Activated T-helper 9 cell treated with anti-CD3 and anti-CD28 coated beads, Interleukin-2, amount 50 U/mL, for 16 hours (primary cell): ENCODE data around the gene SHB.

ENCODE experiments used
- DNase-seq: peaks from one replicate; pipeline ENCODE4 v3.0.0-alpha.2; 2020; ENCODE audit warnings: low read depth

Gene SHB

DNA sequence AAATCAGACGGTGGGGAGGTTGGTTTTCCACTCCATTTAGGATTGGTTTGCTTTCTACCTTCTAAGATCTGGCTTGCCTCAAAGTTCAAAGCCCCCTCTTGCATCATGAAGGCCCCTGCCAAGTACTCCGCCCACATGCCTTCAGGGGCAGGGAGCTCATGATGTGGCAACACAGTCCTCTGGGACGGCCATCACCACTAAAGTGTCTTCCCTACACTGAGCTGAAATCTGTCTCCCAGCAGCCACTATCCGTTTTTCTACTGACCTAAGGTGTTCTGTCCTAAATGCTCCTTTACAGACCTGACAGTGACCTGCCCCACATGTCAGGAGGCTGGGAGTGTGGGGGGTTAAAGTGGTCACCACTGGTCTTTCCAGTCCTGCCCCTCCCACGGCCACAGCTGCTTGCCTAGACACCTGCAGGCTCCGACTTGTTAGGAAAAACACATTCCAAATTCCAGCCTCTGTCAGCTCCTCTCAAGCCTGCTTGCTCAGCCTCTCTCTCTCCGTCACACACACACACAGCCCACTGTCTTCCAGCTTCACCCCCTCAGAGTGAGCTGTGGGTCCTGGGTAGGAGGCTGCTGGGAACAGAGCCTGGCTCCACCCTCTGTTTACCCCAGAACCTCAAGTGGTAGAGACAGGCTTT, 44.9 kb downstream of the SHB start:
- no peak for DNase-seq

DNA sequence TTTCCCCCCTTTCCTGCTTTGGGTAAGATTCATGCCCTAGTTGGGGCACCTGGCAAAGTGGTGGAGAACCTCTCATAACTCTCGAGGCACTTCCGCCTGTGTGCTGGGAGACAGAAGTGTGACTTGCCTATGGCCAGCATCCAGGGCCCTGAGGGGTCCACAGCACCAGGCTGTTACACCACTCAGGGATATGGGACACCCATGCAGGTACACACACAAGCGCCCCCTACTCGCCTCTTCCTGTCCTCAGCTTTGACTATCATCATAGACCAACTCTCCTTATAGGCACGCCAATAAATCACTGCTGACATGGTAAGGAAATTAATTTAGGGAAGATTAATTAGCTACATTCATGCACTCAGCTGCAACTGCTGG, 45.4 kb downstream of the SHB start:
- DNase-seq = no peak

DNA sequence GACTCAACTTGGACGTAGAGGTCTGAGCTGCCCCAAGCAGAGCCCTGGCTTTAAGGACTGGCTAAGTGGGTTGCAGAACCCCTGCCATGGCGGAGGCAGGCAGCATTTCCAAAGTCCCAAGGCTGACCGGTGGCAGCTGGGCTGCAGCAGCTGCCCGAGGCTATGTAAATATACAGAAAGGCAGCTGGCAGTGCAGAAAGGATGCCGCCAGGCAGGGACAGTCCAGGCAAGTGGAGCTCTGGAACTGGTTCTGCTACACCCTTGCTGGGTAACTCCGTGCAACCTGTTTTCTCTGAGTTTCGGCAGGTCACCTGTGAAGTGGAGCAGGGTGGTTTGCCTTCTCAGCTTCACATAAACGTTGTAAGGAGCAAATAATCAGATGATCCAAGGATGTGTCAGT, 46.0 kb downstream of the SHB start:
- no peak for DNase-seq

DNA sequence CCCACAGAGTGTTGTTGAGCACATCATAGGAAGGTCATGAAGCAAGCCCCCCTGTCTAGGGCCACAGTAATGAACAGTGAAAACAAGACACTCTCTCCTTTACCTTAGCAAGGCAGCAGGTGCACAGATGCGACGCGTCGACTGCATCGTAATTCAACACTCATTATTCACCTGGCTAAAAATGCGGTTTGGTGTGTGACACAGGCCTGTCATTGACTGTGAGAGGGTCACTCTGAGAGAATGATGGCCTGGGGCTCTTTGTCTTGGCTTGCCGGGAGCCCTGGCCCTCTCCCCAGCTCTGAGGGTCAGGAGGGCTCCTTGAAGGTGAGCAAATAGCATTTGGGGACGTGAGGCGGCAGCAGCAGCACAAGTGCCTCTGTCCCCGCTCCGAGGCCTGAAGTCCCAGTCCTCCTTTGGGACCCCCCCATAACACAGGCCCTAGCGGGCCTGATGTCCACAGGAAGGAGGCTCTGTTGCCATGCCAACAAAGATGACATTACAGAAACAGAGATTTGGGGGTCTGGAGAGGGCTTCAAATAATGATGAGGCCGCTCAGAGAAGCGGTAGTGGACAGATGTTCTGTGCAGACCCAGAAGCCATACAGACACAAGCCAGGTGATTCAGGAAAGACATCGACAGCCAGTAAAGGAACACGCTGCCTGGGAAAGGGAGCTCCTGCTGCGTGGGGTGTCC, 46.7 kb downstream of the SHB start:
- DNase-seq = no peak

DNA sequence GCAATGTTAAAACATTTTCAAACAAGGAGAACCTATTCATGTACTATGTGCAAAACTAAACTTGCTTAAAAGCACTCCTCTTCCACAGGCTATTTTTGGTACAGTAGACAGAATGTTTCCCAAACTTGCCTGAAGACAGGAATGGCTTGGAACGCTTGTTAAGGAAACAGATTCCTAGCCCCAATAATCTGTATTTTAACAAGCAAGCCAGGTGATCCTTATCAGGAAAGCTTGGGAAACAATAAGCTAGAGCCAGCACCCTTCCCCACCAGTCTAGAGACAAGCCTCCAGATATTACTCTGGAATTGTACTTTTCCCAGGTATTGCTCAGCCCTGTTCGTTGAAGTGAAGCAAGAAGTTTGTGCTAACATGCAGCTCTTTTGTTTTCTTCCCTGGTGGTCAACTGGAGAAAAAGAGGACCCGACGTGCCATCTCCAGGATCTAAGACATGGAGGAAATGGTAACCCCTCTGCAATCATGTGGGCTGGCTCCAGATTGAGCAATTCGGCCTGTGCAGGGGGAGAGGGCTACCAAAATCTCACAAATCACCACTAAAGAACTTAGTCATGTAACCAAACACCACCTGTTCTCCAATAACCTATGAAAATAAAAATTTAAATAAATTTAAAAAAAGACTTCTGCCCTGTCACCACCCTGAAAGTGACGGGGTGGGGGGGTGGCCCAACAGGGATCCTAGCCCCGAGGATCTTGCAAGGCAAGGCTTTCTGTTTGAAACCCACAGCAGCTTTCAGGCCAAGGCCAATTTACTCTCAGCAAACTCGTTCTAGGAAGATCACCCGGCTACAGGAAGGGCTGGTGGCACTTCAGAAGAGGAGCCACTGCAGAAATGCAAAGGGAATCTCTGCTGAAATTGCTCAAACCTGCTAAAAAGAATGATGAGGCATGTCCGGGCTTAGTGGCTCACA, 48.6 kb downstream of the SHB start:
- DNase-seq = no peak

DNA sequence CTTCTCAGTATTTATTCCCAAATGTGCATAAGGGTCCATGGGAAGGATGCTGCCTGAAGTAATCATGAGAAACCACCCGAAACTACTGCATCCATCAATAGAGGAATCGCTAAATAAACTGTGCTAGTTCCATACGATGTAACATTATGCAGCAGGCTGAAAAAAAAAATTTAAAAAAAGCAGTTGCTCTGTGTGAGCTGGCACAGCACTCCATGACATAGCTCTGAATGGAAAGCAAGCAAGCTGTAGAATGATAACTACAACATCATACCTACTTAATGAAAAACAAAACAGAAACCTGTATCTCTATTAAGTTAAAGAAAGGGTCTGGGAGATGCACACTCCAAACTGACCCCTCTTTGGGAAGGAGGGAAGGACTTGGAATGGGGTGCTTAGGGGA, 49.3 kb downstream of the SHB start:
- no peak for DNase-seq

DNA sequence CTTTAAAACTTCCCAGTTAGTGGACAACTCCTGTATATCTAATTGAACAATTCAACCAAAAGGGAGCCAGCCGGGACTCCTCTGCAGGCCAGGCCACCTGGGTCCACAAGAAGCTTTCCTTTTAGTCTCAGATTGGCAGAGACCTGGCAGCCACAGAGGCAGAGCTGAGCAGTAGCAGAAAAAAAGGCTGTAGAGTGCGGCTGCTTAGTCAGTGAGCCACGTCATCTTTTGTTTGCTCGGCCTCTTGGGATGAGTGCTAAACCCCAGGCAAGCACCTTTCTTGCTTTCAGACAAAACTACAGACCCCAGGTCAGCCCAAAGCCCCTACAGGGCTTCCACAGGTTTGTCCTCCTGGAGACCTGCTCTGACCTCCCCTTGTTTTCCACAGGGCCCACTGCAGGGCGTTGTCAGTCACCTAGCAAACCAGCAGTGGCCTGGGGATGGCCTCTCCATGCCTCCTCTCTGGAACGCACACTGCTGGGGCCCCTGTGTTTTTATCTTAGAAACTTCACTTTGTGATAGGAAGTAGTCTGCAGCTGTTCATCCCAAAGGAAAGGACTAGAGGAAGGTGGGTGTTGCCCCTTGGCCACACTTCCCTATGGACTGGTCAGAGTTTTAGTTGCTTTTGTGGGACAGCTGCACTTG, 49.9 kb downstream of the SHB start:
- no peak for DNase-seq

DNA sequence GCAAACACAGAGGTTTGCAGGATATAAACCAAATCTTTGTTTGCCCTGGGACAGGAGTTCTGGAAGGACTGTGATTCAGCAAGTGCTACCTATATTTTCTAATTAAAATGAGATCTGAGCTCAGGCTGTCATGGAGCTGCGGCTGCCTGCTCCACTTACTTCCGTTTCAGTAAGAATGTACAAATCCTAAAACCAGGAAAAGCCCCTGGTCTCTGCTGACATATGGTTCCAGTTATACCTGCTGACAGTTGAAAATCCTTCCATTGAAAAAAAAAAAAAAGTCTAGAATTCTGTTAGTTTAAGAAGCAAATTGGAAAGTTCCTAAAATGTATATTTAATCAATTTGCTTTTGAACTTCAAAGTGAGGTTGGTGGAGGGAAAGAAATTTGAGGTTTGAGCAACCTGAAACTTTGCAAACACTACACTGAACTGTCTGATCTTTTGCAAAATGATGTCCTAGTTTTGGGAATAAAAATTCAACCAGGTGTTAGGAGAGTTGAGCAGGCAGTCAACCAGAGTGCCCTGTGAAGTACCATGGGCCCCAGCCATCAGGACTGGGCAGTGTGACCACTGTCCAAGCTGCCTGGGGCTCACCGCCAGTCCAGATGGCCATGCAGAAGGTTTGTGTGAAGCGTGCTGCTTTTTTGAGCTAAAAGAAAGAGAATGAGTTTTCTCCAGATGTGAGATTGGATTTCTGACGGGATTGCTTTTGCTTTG, 50.6 kb downstream of the SHB start:
- no peak for DNase-seq

DNA sequence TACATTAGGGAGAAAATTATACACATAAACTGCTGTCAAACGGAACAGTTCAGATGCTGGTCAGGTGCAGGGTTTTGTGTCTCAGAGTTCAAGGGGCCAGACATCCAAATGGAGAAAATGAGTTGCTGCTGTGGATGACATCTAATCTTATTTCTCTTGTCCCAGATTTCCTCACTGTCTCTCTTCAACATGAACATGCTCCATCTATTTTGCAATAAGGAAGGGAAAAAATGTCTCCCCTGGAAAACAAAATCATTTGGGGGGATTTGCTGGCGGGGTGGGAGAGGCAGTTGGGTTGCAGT, 51.2 kb downstream of the SHB start:
- DNase-seq = no peak

DNA sequence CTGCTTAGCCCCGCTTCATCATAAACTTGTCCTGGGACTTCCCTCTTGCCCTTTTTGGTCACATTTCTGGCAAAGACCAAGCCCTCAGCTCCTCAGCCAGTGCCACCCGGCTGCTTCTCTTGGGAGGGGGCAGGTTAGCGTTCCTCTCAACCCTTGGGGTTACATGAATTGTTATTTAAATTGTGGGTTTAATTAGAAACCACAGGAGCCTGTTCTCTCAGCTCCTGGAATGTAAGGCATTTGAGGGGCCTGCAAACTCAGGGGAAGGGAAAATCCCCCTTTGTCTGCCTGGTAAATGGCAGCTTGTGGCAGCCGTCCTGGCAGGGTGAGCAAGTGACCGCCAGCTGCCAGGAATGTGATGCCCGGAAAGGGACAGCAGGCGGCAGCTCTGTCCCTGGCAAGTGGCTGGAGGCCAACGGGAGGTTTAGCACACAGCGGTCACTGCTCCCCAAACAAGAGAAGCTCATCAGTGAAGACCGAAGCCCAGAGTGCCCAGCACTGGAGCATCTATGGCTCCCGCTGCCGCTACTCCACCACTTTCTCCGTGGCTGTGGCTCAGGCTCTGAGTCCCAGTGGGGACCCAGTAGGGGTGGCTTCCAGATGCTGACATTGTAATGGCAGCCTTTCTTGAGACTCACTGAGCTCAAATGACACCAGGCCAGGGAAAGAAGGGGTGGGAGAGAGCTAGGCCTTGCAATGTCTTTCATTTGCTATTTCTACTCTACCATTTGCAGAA, 51.7 kb downstream of the SHB start:
- DNase-seq = no peak

DNA sequence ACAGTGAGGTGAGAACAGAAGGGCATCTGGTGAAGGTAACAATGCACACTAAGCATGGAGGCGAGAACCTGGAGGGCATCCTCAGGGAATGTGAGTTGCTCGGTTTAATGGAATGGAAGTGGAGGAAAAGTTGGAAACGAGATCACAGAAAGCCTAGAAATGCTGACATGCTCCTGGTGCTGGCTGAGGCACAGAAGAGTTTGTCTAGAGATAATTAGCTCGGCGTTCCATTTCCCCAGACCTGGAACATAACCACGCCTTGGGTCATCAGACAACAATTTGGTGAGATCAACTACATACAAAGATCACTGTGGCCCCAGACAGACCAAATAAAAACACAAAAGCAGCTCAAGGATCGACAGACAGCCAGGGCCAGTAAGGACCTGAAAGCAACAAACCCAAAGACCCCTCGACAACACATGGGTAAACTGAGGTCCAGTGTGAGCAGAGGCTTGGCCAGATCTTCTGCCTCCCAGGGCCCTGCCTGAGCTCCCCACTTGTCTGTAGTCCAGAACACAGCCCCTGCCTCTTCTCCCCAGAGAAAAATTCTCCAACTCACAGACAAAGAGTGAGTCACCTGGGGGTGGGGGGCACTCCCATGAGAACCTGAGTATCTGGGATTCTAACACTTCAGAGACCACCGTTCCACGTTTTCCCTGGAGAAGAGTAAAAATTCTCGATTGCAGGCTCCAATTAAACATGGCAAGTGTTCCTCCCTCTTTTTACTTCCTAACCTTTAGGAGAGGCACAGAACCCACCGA, 52.5 kb downstream of the SHB start:
- DNase-seq = no peak

DNA sequence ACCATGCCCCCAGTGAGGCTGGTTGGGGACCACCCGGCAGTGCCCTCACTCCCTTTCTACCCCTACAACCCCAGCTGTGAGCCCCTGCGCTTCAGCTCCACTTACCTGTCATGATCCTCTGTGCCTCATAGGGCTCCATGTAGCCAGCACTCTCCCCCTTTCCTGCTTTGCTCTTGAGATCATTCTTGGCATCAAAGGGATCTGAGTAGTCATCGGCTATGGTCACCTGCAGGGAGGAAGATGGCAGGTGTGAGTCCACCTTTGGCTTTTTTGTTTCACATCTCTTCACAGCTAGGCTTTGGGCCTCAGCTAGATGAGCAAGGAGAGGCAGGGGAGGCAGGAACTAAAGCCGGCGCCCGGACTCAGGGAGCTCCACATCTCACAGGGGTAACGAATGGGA, 53.1 kb downstream of the SHB start:
- no peak for DNase-seq

DNA sequence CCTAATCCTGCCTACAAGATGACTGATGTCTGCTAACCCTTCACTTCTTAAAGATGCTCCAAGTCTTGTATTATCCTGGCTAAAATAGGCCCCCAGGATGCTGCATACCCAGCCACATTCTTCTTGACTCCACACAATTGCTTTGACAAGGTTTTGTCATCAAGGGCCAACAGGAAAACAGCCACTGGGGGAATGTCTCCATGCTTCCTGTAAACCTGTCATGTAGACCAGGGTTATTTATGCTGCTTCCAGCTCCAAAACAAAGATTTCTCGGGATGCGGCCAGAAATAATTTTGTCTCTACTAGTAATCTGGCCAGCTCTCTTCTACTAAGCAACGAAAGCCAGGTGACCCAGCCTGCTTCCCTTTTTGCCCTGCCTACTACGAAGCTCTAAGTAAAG, 53.8 kb downstream of the SHB start:
- DNase-seq = no peak

DNA sequence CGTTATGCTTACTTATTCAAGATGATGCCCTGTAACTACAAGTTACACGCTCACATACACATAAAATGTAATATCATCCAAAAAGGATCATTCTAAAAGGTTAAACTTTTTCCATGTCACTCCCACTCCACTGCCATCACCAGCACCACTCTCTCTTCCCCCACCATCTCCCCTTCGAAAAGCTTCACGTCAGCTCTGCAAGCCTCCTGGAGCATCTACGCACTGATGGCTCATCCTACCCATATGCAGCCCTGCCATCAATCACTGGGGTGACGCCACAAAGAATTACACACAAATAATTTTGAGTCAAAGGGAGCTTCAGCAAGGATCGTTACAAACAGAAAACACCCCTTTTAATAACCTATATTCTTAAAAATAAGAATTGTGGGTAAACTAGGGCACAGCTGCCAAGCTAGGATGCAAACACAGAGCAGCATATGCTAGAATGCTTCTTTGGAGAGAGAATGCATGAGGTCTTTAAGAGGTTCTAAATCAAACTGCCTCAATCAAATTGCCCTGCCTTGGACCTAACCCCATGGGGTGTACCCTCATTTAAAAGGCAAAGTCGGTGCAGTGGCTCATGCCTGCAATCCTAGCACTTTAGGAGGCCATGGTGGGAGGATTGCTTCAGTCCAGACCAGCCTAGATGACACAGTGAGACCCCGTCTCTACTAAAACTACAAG, 56.1 kb downstream of the SHB start:
- DNase-seq = no peak

DNA sequence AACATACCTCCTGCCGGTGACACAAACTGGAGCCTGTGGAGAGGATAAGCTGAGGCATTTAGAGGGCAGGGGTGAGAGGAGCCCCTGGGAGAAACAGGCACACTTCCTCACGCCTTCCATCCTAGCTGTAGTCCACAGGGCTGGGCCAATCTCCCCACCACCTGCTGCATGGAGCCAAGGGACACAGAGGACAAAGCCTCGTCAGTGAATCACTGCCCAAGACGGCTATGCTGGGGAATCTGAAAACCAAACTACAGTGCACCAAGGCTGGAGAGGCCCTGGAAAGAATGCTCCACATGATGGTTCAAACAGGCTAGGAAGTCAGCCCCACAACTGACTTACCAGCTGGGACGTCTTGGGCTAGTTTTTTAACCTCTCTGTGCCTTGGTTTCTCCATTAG, 57.0 kb downstream of the SHB start:
- no peak for DNase-seq

DNA sequence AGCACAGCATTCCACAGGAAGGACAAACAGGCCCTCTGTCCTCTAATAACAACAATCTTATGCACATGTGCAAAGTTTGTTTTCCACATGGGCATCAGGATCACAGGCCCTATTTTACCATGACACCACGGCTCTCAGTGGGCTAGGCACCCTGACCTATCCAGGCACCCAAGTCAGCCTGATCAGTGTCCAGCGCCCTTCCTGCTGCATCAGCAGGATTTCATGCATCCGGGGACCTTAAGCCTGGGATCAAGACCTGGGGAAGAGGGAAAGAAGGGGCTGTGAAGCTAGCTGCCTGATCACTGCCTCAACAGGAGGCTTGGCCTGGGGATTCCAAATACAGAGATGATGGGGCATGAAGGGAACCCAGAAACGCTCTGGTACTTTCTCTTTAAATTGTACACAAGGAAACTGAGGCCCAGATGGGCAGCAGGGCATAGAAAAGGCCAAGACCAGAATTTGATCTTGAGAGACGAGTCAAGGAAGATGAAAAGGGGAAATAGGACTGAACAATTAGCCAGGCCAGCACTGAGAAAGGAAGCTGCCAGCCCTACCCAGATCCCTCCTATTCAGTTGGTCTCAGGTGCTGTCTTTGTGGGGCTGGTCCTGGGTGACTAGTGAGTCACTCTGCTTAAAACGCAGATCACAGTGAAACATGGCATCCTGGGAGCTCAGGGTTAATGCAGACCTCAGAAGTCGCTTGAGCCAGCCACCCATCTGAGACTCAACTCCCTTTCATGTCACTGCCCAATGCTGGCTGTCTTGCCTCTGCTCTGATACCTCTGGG, 57.9 kb downstream of the SHB start:
- no peak for DNase-seq

DNA sequence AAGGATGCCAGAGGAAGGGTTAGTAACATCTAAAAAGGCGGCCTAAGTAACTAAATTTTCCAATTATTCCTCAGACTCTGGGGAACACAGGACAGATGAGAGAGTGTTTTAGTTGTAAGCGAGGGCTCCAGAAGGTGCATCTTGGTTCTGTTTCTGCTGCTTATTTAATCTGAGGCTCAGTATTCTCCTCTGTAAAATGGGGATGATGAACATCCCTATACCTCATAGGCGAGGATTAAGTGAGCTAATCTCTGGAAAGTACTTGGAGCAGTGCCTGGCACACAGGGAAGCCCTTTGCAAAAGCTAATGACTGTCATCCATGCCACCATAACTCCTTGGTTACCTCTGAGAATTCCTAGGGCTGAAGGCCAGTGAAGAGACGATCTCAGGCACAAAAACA, 59.0 kb downstream of the SHB start:
- no peak for DNase-seq

DNA sequence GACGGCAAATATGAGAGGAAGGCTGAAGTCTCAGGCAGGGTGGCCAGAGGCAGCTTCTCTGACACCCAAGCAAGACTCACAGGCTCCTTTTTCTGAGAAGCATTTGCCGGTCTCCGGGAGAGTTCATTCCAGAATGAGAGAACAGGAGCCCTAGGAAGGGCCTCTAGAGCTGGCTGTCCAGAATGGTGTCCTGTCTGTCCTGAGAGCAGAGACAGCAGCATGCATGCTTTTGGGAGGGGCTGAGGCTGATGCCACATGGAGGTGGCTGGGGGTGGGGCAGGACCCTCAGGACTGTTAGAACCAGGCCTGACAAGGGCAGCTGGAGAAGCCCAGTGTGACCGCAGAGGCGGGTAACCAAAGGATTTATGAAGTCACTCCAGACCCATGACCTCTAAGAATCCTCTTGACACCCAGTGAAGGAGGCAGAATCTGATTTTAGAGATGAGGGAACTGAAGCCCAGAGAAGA, 60.0 kb downstream of the SHB start:
- no peak for DNase-seq
